GM12872 (cell line): ENCODE data around the gene CD80.
A peak's percentile ranks its signal among the peaks of the same experiment; 100 is the strongest.

Experiments used
- TF ChIP-seq, protein P1 (sequence below): IDR thresholded peaks from 3 replicates; pipeline ENCODE4 v1.5.1; 2011; ENCODE audit warnings: low read depth, mild to moderate bottlenecking, low read length, moderate library complexity; ENCODE audit not compliant: insufficient read depth

The CD80 gene

DNA sequence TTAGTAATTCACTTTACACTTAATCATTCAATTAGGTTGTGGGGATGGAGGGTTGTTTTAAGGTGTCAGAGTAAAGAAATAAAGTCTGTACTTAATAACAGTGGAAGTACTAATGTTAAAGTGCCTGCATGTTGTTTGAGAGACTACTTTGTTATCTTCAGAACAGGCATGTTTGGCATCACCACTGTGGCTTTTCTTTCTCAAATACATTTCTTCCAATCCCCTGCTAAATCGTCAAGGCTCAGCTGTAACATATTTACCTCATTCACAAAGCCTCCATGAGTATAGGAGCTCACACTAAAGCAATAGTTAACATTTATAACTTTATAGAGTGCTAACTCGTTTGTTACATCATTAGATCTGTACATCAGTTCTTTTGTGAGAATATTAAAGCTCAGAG, 58.5 kb downstream of the CD80 start:
- TF ChIP-seq, protein P1, sequence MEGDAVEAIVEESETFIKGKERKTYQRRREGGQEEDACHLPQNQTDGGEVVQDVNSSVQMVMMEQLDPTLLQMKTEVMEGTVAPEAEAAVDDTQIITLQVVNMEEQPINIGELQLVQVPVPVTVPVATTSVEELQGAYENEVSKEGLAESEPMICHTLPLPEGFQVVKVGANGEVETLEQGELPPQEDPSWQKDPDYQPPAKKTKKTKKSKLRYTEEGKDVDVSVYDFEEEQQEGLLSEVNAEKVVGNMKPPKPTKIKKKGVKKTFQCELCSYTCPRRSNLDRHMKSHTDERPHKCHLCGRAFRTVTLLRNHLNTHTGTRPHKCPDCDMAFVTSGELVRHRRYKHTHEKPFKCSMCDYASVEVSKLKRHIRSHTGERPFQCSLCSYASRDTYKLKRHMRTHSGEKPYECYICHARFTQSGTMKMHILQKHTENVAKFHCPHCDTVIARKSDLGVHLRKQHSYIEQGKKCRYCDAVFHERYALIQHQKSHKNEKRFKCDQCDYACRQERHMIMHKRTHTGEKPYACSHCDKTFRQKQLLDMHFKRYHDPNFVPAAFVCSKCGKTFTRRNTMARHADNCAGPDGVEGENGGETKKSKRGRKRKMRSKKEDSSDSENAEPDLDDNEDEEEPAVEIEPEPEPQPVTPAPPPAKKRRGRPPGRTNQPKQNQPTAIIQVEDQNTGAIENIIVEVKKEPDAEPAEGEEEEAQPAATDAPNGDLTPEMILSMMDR: no peak

DNA sequence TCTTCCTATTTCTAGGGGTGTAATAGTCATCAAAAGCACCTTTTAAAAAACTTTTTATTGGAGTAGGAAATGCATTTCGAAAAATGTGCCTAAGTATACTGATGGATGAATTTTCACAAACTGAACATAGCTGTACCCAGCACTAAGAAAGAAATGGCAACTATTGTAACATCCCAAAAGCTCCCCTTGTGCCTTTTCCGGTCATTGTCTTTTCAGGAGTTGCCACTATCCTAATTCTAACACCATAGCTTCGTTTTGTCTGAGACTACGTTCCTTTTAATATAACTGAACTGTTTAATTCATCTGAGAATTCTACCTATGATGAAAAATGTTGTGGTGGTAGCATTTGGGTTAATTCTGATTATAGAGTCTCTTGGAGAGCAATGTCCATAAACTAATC, 59.1 kb downstream of the CD80 start:
- TF ChIP-seq, protein P1: no peak

DNA sequence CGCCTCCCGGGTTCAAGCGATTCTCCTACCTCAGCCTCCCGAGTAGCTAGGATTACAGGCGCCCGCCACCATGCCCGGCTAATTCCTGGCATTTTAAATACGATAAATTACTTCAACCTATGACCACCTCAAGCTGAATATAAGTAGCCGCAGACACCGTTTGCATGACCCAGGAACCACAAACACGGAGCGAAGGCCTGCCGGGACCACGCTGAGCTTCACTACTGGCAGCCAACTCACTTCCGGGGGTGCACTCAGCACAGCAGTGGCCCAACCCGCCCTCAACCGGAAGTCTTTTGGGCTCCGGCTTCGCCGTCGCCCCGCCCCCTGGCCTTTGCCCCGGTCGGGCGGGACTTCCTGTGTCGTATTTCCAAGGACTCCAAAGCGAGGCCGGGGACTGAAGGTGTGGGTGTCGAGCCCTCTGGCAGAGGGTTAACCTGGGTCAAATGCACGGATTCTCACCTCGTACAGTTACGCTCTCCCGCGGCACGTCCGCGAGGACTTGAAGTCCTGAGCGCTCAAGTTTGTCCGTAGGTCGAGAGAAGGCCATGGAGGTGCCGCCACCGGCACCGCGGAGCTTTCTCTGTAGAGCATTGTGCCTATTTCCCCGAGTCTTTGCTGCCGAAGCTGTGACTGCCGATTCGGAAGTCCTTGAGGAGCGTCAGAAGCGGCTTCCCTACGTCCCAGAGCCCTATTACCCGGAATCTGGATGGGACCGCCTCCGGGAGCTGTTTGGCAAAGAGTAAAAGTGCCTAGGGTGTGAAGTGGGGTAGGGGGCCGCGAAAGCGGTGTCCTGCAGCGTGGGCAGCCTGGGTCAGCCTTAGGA, 61.0 kb downstream of the CD80 start, which contains the start of gene TIMMDC1:
Gene TIMMDC1 (plus strand): TSS at position 362 of the 826 bp plus-strand sequence. CDS start 187 bp downstream, at position 549.
- TF ChIP-seq, protein P1: no peak

DNA sequence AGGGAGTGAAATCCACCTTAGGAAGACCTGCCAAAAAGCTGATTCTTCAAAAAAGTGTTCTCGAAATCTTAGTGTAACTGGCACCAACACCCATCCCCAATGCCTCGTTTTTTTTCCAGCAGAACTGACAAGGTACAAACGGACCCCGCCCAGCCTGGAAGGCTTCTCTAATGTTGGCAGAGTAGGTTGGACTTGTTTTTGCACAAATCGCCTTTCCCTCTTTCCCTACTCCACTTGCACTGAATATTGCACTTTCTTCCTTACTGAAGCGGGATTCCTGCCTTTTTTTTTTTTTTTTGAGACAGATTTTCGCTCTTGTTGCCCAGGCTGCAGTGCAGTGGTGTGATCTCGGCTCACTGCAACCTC, 61.6 kb downstream of the CD80 start:
- TF ChIP-seq, protein P1: no peak

DNA sequence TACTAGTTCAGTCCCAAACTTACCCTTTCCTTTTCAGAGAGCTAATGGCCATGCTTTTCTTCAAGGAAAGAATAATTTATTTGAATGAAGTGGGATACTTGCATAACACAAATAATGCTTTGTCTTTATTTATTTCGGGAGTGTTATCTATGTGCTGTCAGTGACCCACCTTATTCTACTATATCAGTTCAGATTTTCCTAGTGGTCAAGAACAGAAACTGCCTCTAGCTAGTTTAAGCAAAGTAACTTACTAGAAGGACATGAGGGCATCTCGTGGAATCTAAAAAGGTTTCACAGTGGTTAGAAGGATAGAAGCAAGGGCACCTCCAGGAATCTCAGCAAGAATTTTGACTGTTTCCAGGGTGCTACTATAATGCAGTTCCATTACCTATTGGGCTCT, 64.8 kb downstream of the CD80 start:
- TF ChIP-seq, protein P1: peak; percentile 28; the same call in 1 of the 3 replicates

DNA sequence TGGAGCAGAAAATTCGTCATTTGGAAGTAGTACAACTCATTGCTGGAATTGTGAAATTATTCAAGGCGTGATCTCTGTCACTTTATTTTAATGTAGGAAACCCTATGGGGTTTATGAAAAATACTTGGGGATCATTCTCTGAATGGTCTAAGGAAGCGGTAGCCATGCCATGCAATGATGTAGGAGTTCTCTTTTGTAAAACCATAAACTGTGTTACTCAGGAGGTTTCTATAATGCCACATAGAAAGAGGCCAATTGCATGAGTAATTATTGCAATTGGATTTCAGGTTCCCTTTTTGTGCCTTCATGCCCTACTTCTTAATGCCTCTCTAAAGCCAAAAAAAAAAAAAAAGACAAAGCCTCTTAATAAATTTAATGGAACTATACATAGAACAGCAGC, 66.6 kb downstream of the CD80 start:
- TF ChIP-seq, protein P1: no peak

DNA sequence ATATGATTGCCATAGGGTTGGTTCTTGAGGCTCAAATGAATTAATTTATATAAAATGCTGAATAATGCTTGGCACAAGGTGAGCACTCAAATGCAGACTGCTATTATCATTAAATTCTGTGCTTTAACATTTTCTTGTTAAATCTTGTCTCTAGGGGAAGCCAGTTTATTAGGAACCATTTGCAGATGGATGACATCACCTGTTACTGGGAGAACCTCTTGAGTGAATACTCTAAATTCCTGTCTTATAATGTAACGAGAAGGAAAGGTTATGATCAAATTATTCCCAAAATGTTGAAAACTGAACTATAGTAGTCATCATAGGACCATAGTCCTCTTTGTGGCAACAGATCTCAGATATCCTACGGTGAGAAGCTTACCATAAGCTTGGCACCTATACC, 67.3 kb downstream of the CD80 start:
- TF ChIP-seq, protein P1: no peak
